ENCODE measurements around the gene WDFY4.

DNA sequence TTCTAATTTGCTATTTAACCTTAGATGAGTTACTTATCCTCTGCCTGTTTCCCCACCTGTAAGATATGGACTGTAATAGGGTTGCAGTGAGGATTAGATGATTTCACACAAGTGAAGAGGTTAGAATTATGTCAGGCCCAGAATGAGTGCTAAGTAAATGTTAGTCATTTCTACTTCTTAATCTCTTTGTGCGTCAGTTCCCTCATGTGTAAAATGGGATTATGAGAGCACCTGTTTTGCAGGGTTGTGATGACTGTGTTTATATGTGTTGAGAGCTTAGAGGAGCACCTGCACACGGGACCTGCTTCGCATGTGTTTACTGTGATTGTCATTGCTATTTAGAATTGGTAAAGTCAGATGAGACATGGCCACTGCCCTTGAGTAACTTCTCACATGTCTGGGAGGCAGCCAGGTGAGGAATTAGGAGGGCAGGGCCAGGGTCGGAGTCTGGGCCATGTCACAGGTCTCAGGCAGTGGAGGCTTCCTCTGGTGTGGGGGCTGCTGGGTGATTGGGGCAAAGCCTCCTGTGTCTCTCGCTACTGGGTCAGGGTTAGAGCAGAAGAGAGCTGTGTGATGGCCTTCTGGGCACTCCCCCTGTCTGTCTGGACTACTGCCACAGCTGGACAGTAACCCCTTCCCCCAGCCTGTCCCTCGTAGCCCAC lies 106.7 kb downstream of the WDFY4 start:
- TF ChIP-seq, protein P1, sequence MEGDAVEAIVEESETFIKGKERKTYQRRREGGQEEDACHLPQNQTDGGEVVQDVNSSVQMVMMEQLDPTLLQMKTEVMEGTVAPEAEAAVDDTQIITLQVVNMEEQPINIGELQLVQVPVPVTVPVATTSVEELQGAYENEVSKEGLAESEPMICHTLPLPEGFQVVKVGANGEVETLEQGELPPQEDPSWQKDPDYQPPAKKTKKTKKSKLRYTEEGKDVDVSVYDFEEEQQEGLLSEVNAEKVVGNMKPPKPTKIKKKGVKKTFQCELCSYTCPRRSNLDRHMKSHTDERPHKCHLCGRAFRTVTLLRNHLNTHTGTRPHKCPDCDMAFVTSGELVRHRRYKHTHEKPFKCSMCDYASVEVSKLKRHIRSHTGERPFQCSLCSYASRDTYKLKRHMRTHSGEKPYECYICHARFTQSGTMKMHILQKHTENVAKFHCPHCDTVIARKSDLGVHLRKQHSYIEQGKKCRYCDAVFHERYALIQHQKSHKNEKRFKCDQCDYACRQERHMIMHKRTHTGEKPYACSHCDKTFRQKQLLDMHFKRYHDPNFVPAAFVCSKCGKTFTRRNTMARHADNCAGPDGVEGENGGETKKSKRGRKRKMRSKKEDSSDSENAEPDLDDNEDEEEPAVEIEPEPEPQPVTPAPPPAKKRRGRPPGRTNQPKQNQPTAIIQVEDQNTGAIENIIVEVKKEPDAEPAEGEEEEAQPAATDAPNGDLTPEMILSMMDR (conservative IDR thresholded peaks at IDR 0.05 in 1 of 2, IDR thresholded peaks at IDR 0.05 in 1 of 2; ENCODE audit: extremely low read depth in 1 of 2, insufficient read depth in 1 of 2, low read depth in 1 of 2, low read length in 2 of 2): no peak
- TF ChIP-seq EZH2 (IDR thresholded peaks at IDR 0.05; ENCODE audit: borderline replicate concordance, low read length): no peak

Measured in mammary epithelial cell (primary cell).